Central memory CD8-positive, alpha-beta T cell (primary cell): ENCODE results near the gene NME2.

Experiments
- ATAC-seq: fragments of 150-1000 bp; cut with Tn5 transposase; replicated peaks from 2 replicates; pipeline ENCODE4 v1.10.0; 2022; ENCODE audit warnings: mild to moderate bottlenecking, moderate FRiP score, moderate number of reproducible peaks; ENCODE audit not compliant: poor library complexity, severe bottlenecking; ENCODE audit errors: extremely low read depth
- DNase-seq, 2 donors: peaks; one replicate each; pipeline ENCODE4 v3.0.0; 2021; ENCODE audit warnings: low spot score in 2 of 2
- H3K27ac Mint-ChIP-seq: one replicate; pipeline ENCODE4 v1.8.0; 2022; ENCODE audit warnings: low read depth, mild to moderate bottlenecking, moderate library complexity, mixed read lengths
- H3K27me3 Mint-ChIP-seq: one replicate; pipeline ENCODE4 v1.8.0; 2022; ENCODE audit warnings: mixed read lengths
- H3K36me3 Mint-ChIP-seq: one replicate; pipeline ENCODE4 v1.8.0; 2022; ENCODE audit warnings: mild to moderate bottlenecking, moderate library complexity, mixed read lengths; ENCODE audit not compliant: insufficient read depth
- H3K4me1 Mint-ChIP-seq: one replicate; pipeline ENCODE4 v1.8.0; 2022; ENCODE audit warnings: mixed read lengths
- H3K4me3 Mint-ChIP-seq: one replicate; pipeline ENCODE4 v1.8.0; 2022; ENCODE audit warnings: mild to moderate bottlenecking, moderate library complexity, mixed read lengths
- H3K9me3 Mint-ChIP-seq: one replicate; pipeline ENCODE4 v1.8.0; 2022; ENCODE audit warnings: mixed read lengths

NME2 gene

GRCh38 chr17:51133365-51133764, 32.8 kb upstream of the NME2 start:
- Mint-ChIP-seq H3K9me3 (no peaks in the 10 kb centered on the region), H3K27me3 (no peaks in the 10 kb centered on the region), H3K36me3 (no peaks in the 10 kb centered on the region), H3K4me3 (no peak overlapping the region), H3K4me1 (no peaks in the 10 kb centered on the region), H3K27ac (no peak overlapping the region)
- ATAC-seq (no peak), DNase-seq (no peak)

- Mint-ChIP-seq H3K4me1 (no peaks in the 10 kb centered on the region), H3K27ac (no peak overlapping the region), H3K4me3 (no peak overlapping the region), H3K36me3 (peaks cover 1% of the 10 kb centered on the region), H3K27me3 (no peaks in the 10 kb centered on the region), H3K9me3 (no peaks in the 10 kb centered on the region)
- ATAC-seq (no peak), DNase-seq (no peak)
These were observed 30.3 kb upstream of the NME2 start for GRCh38 chr17:51135956-51136355.

- H3K36me3 Mint-ChIP-seq = peaks cover 1% of the 10 kb centered on the region
- no peak overlapping the region for H3K4me3 Mint-ChIP-seq
- ATAC-seq = no peak
- no peak for DNase-seq
- H3K27ac Mint-ChIP-seq = no peak overlapping the region
- no peaks in the 10 kb centered on the region for H3K9me3 Mint-ChIP-seq
- no peaks in the 10 kb centered on the region for H3K27me3 Mint-ChIP-seq
- no peaks in the 10 kb centered on the region for H3K4me1 Mint-ChIP-seq
These were observed 23.6 kb upstream of the NME2 start for GRCh38 chr17:51142597-51142996.

GRCh38 chr17:51144266-51145022, 21.8 kb upstream of the NME2 start:
- Mint-ChIP-seq H3K4me3 (no peak overlapping the region), H3K27ac (no peak overlapping the region), H3K36me3 (peaks cover 1% of the 10 kb centered on the region), H3K9me3 (no peaks in the 10 kb centered on the region), H3K27me3 (no peaks in the 10 kb centered on the region), H3K4me1 (no peaks in the 10 kb centered on the region)
- ATAC-seq = no peak
- DNase-seq = no peak

- Mint-ChIP-seq H3K4me3 (no peak overlapping the region), H3K27me3 (no peaks in the 10 kb centered on the region), H3K9me3 (no peaks in the 10 kb centered on the region), H3K4me1 (no peaks in the 10 kb centered on the region), H3K36me3 (no peaks in the 10 kb centered on the region), H3K27ac (no peak overlapping the region)
- ATAC-seq = no peak
- DNase-seq = no peak
These were observed 18.6 kb upstream of the NME2 start for GRCh38 chr17:51147650-51148049.

- H3K27ac Mint-ChIP-seq = no peak overlapping the region
- no peak overlapping the region for H3K4me3 Mint-ChIP-seq
These were observed 17.0 kb upstream of the NME2 start for GRCh38 chr17:51149163-51149562.

GRCh38 chr17:51150932-51151331, 15.3 kb upstream of the NME2 start:
- no peak overlapping the region for H3K27ac Mint-ChIP-seq
- H3K4me1 Mint-ChIP-seq = no peaks in the 10 kb centered on the region
- no peaks in the 10 kb centered on the region for H3K27me3 Mint-ChIP-seq
- H3K9me3 Mint-ChIP-seq = no peaks in the 10 kb centered on the region
- no peak for ATAC-seq
- H3K36me3 Mint-ChIP-seq = no peaks in the 10 kb centered on the region
- no peak overlapping the region for H3K4me3 Mint-ChIP-seq
- no peak for DNase-seq

More at GRCh38 chr17:51149163-51149562, 17.0 kb upstream of the NME2 start:
- no peaks in the 10 kb centered on the region for H3K36me3 Mint-ChIP-seq
- no peak for DNase-seq
- no peaks in the 10 kb centered on the region for H3K9me3 Mint-ChIP-seq
- H3K4me1 Mint-ChIP-seq = no peaks in the 10 kb centered on the region
- ATAC-seq = no peak
- H3K27me3 Mint-ChIP-seq = no peaks in the 10 kb centered on the region

- no peaks in the 10 kb centered on the region for H3K9me3 Mint-ChIP-seq
- H3K4me1 Mint-ChIP-seq = no peaks in the 10 kb centered on the region
- no peaks in the 10 kb centered on the region for H3K27me3 Mint-ChIP-seq
- H3K4me3 Mint-ChIP-seq = no peak overlapping the region
- no peak for DNase-seq
- no peak overlapping the region for H3K27ac Mint-ChIP-seq
- H3K36me3 Mint-ChIP-seq = no peaks in the 10 kb centered on the region
- no peak for ATAC-seq
These were observed 13.4 kb upstream of the NME2 start for GRCh38 chr17:51152766-51153209.

- Mint-ChIP-seq H3K27me3 (no peaks in the 10 kb centered on the region), H3K9me3 (no peaks in the 10 kb centered on the region), H3K36me3 (no peaks in the 10 kb centered on the region), H3K4me1 (no peaks in the 10 kb centered on the region), H3K27ac (no peak within 1 kb of the TSS), H3K4me3 (no peak within 1 kb of the TSS)
- ATAC-seq (peak; percentile 99), DNase-seq (peak; percentile 97)
These were observed 12.8 kb upstream of the NME2 start, which contains the start of gene NME1 for GRCh38 chr17:51153210-51154072. TSS of gene NME1 (plus strand) at chr17:51153559. CDS start at chr17:51155655, 2,096 bp downstream.

- Mint-ChIP-seq H3K27ac (no peak overlapping the region), H3K27me3 (no peaks in the 10 kb centered on the region), H3K36me3 (no peaks in the 10 kb centered on the region), H3K4me1 (no peaks in the 10 kb centered on the region), H3K9me3 (no peaks in the 10 kb centered on the region), H3K4me3 (no peak overlapping the region)
- ATAC-seq = no peak
- DNase-seq = no peak
These were observed 12.0 kb upstream of the NME2 start for GRCh38 chr17:51154176-51154575.

GRCh38 chr17:51155416-51155815, 10.8 kb upstream of the NME2 start:
- H3K4me3 Mint-ChIP-seq = no peak overlapping the region
- DNase-seq = no peak
- no peaks in the 10 kb centered on the region for H3K9me3 Mint-ChIP-seq
- H3K4me1 Mint-ChIP-seq = no peaks in the 10 kb centered on the region
- no peak for ATAC-seq
- no peaks in the 10 kb centered on the region for H3K27me3 Mint-ChIP-seq
- H3K27ac Mint-ChIP-seq = no peak overlapping the region
- no peaks in the 10 kb centered on the region for H3K36me3 Mint-ChIP-seq

- H3K4me1 Mint-ChIP-seq = no peaks in the 10 kb centered on the region
- no peaks in the 10 kb centered on the region for H3K27me3 Mint-ChIP-seq
- no peak overlapping the region for H3K27ac Mint-ChIP-seq
- H3K9me3 Mint-ChIP-seq = no peaks in the 10 kb centered on the region
- H3K36me3 Mint-ChIP-seq = peaks cover 2% of the 10 kb centered on the region
- DNase-seq = no peak
- no peak overlapping the region for H3K4me3 Mint-ChIP-seq
- no peak for ATAC-seq
These were observed 6.6 kb upstream of the NME2 start for GRCh38 chr17:51159604-51160003.

GRCh38 chr17:51161541-51161940, 4.7 kb upstream of the NME2 start:
- Mint-ChIP-seq H3K27ac (no peak overlapping the region), H3K36me3 (peaks cover 8% of the 10 kb centered on the region)
- DNase-seq = no peak

More at GRCh38 chr17:51161541-51161940, 4.7 kb upstream of the NME2 start:
- no peak for ATAC-seq
- Mint-ChIP-seq H3K4me1 (peaks cover 10% of the 10 kb centered on the region), H3K9me3 (no peaks in the 10 kb centered on the region), H3K4me3 (no peak overlapping the region), H3K27me3 (no peaks in the 10 kb centered on the region)
